MM.1S (cell line): Measurements from ENCODE around the gene POTEE.
"Not testable (repeated sequence)": the region's sequence is repeated elsewhere in the genome, so short reads cannot be mapped to it uniquely, and the experiment has no call there.

Source experiments
- DNase-seq: peaks from one replicate; pipeline ENCODE4 v3.0.0-alpha.2; 2015
- H2AFZ ChIP-seq: fragments of 300-600 bp; sonication (generic); 2 replicates; pipeline ENCODE4 v1.6.0; 2016; ENCODE audit warnings: antibody characterized with exemption, low read length
- H3F3A ChIP-seq: fragments of 300-600 bp; sonication (generic); 2 replicates; pipeline ENCODE4 v1.6.1; 2016; ENCODE audit warnings: mild to moderate bottlenecking, antibody characterized with exemption, low read length, moderate library complexity, mixed read lengths; ENCODE audit not compliant: insufficient read depth
- H3K27ac ChIP-seq: fragments of 300-600 bp; sonication (generic); 2 replicates; pipeline ENCODE4 v1.5.1; 2016; ENCODE audit warnings: mild to moderate bottlenecking, low read length
- H3K27me3 ChIP-seq: fragments of 300-600 bp; sonication (generic); replicated peaks from 2 replicates; pipeline ENCODE4 v1.6.0; 2016; ENCODE audit warnings: low read length; ENCODE audit not compliant: insufficient read depth
- H3K36me3 ChIP-seq: fragments of 300-600 bp; sonication (generic); replicated peaks from 2 replicates; pipeline ENCODE4 v1.6.1; 2016; ENCODE audit warnings: mild to moderate bottlenecking, low read length, mixed read lengths; ENCODE audit not compliant: insufficient read depth
- H3K4me1 ChIP-seq: fragments of 300-600 bp; sonication (generic); 2 replicates; pipeline ENCODE4 v1.6.1; 2016; ENCODE audit warnings: low read length, mixed read lengths
- H3K4me2 ChIP-seq: fragments of 300-600 bp; sonication (generic); 2 replicates; pipeline ENCODE4 v1.6.0; 2016; ENCODE audit warnings: low read depth, low read length
- H3K4me3 ChIP-seq: fragments of 300-600 bp; sonication (generic); 2 replicates; pipeline ENCODE4 v1.5.1; 2016; ENCODE audit warnings: low read length, mixed read lengths
- H3K79me2 ChIP-seq: fragments of 300-600 bp; sonication (generic); 2 replicates; pipeline ENCODE4 v1.6.1; 2016; ENCODE audit warnings: mixed run types, low read length, mixed read lengths
- H3K9ac ChIP-seq: fragments of 300-600 bp; sonication (generic); 2 replicates; pipeline ENCODE4 v1.6.1; 2016; ENCODE audit warnings: low read length, mixed read lengths
- H3K9me2 ChIP-seq: fragments of 300-600 bp; sonication (generic); replicated peaks from 2 replicates; pipeline ENCODE4 v1.6.1; 2016; ENCODE audit warnings: mild to moderate bottlenecking, low read length, mixed read lengths; ENCODE audit not compliant: insufficient read depth
- H3K9me3 ChIP-seq: fragments of 300-600 bp; sonication (generic); replicated peaks from 2 replicates; pipeline ENCODE4 v1.6.1; 2016; ENCODE audit warnings: mild to moderate bottlenecking, low read length, mixed read lengths; ENCODE audit not compliant: insufficient read depth
- H4K20me1 ChIP-seq: fragments of 300-600 bp; sonication (generic); 2 replicates; pipeline ENCODE4 v1.6.1; 2016; ENCODE audit warnings: mild to moderate bottlenecking, low read length, moderate library complexity, mixed read lengths; ENCODE audit not compliant: insufficient read depth
- EZH2phosphoT487 ChIP-seq: fragments of 300-600 bp; sonication (generic); IDR thresholded peaks from 2 replicates; pipeline ENCODE4 v1.6.1; 2018; ENCODE audit warnings: antibody characterized with exemption, low read length
- TF ChIP-seq, protein P1 (sequence below): fragments of 300-600 bp; sonication (generic); IDR thresholded peaks from 2 replicates; pipeline ENCODE4 v1.5.1; 2016; ENCODE audit warnings: antibody characterized with exemption, low read length, mixed read lengths

The POTEE gene

DNA sequence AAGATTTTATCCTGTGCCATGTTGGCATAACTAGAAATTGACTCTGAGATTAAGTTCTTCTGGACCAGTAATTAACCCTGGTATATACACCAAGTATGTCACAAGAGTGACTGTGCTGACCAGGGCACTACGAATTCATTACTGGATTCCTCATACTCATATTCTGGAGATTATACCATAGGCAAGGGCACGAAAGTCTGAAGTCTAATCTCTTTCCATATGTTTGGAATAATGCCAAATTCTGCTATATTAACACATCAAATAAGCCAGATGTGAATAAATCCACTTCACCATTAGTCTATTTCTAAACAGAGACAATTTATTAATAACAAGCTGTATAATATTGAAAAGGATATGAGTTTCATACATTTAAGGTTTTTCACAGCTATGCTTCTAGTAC lies 13.2 kb upstream of the POTEE start:
- H3K27ac ChIP-seq, H3K79me2 ChIP-seq, H4K20me1 ChIP-seq, DNase-seq, H2AFZ ChIP-seq, H3K4me2 ChIP-seq, H3F3A ChIP-seq, H3K9ac ChIP-seq, H3K4me1 ChIP-seq, H3K9me2 ChIP-seq, H3K4me3 ChIP-seq, H3K9me3 ChIP-seq, H3K36me3 ChIP-seq, H3K27me3 ChIP-seq: not testable (repeated sequence)

DNA sequence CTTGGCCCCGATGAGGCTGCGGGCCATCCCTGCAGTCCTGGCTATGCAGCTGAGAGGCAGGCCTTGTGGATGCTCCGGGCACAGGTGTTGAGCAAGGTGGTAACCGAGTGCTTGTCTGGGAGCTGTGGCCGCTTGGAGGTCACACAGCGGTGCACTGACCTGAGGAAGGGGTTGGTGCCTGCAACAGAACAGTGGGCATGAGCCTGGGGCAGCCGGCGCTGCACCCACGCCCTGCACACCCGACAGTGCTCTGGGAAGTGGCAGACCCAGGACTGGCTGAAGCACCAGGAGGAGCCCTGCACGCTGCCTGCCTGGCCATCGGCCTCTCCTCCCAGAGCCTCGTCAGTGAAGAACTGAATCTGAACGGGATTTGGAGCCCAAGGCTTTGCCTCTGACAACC lies 8.2 kb upstream of the POTEE start:
- DNase-seq, result no peak
- H3K4me3 ChIP-seq, result no peak overlapping the region
- no peaks in the 10 kb centered on the region for H3K9me3 ChIP-seq
- H3K36me3 ChIP-seq, result no peaks in the 10 kb centered on the region
- no peaks in the 10 kb centered on the region for H3K79me2 ChIP-seq
- no peaks in the 10 kb centered on the region for H4K20me1 ChIP-seq
- TF ChIP-seq, protein P1, sequence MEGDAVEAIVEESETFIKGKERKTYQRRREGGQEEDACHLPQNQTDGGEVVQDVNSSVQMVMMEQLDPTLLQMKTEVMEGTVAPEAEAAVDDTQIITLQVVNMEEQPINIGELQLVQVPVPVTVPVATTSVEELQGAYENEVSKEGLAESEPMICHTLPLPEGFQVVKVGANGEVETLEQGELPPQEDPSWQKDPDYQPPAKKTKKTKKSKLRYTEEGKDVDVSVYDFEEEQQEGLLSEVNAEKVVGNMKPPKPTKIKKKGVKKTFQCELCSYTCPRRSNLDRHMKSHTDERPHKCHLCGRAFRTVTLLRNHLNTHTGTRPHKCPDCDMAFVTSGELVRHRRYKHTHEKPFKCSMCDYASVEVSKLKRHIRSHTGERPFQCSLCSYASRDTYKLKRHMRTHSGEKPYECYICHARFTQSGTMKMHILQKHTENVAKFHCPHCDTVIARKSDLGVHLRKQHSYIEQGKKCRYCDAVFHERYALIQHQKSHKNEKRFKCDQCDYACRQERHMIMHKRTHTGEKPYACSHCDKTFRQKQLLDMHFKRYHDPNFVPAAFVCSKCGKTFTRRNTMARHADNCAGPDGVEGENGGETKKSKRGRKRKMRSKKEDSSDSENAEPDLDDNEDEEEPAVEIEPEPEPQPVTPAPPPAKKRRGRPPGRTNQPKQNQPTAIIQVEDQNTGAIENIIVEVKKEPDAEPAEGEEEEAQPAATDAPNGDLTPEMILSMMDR, result no peak
- no peak for TF ChIP-seq EZH2phosphoT487
- no peaks in the 10 kb centered on the region for H3K27me3 ChIP-seq
- H3F3A ChIP-seq, result no peaks in the 10 kb centered on the region
- no peak overlapping the region for H3K4me2 ChIP-seq
- no peak overlapping the region for H3K9ac ChIP-seq
- H3K4me1 ChIP-seq, result no peaks in the 10 kb centered on the region
- no peaks in the 10 kb centered on the region for H3K9me2 ChIP-seq
- no peak overlapping the region for H2AFZ ChIP-seq
- H3K27ac ChIP-seq, result no peak overlapping the region

GRCh38 chr2:131207839-131208238 lies 1.5 kb upstream of the POTEE start:
- not testable (repeated sequence) for H3K9me2 ChIP-seq, H3K27ac ChIP-seq, DNase-seq, H3K4me2 ChIP-seq, H4K20me1 ChIP-seq, H3K9ac ChIP-seq, H3K27me3 ChIP-seq, H3K4me3 ChIP-seq, H3K79me2 ChIP-seq, H3K9me3 ChIP-seq, H3K4me1 ChIP-seq, H2AFZ ChIP-seq, H3F3A ChIP-seq, H3K36me3 ChIP-seq

DNA sequence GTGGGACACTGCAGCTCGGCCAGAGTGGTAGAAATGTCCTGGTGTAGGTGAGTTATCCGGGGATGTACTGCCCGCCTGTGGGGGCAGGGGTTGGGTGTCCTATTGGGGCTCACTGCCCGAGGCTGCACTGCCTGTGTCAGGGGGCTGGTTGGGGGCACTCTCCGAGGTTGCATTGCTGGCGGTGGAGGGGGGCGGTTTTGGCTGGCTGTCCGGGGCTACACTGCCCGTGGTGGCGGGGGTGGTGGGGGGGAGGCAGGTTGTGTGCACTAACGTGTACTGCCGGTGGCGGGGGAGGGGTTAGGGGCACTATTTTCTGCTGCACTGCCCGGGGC lies 403 bp downstream of the POTEE start:
- not testable (repeated sequence) for H3K4me2 ChIP-seq, H3K9ac ChIP-seq, H3K27ac ChIP-seq, H2AFZ ChIP-seq, DNase-seq, H3K36me3 ChIP-seq, H3K4me1 ChIP-seq, H3K9me3 ChIP-seq, H3K27me3 ChIP-seq, H3K9me2 ChIP-seq, H3K4me3 ChIP-seq, H3K79me2 ChIP-seq, H3F3A ChIP-seq, H4K20me1 ChIP-seq

GRCh38 chr2:131210434-131211211 lies 1.3 kb downstream of the POTEE start:
- not testable (repeated sequence) for H3K27ac ChIP-seq, H3K4me2 ChIP-seq, H3K4me1 ChIP-seq, H3K79me2 ChIP-seq, DNase-seq, H3F3A ChIP-seq, H3K9me3 ChIP-seq, H3K9ac ChIP-seq, H3K4me3 ChIP-seq, H2AFZ ChIP-seq, H4K20me1 ChIP-seq, H3K36me3 ChIP-seq, H3K9me2 ChIP-seq, H3K27me3 ChIP-seq

DNA sequence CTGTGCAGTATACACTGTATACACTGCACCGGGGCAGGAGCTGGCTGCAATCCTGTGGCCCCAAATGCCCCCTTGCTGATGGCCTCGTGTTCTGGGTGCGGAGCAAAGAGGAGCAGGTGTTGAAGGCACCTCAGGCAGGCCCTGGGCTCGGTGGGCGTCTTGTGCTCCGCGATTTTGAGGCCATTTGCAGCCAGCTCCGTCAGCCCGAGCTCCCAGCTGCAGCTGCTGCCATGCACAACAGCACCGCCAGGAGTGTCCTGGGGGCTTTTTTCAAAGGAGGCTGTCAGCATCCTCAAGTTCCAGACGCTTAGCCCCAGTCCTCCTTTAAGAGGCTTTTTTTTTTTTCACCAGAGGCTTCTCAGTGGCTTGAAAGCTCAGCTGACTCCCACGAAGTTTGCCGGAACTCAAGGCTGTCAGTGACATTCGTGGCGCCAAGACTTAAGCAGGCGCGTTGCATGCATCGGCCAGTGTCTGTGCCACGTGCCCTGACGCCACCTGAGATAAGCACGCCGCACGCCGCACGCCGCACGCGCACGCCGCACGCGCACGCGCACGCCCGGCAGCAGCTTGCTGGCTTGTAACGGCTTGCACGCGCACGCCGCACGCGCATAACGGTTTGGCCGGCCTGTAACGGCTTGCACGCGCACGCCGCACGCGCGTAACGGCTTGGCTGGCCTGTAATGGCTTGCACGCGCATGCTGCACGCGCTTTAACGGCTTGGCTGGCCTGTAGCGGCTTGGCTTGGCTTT lies 8.1 kb downstream of the POTEE start:
- not testable (repeated sequence) for H3K9me2 ChIP-seq, DNase-seq, H3K9ac ChIP-seq, H3K9me3 ChIP-seq, H3K27me3 ChIP-seq, H3F3A ChIP-seq, H3K79me2 ChIP-seq, H3K4me2 ChIP-seq, H4K20me1 ChIP-seq, H3K4me1 ChIP-seq, H3K27ac ChIP-seq, H2AFZ ChIP-seq, H3K36me3 ChIP-seq, H3K4me3 ChIP-seq
